Activated CD4-positive, alpha-beta T cell treated with anti-CD3 and anti-CD28 coated beads for 36 hours (primary cell): ENCODE data around the gene GPR50. TPM values are rescaled to one million over a fixed set of nuclear protein-coding genes. Genes with fewer than 3 reads are reported as not detected.

Experiments
- microRNA-seq: library from miRNA; unstranded; fragments of <30 nt; microRNA quantifications from one replicate; pipeline ENCODE4 v1.2.0, GENCODE V29; 2021; ENCODE audit warnings: borderline replicate concordance
- total RNA-seq, 2 experiments: library from RNA; stranded (reverse); gene quantifications; one replicate each; pipeline ENCODE4 v1.2.3, GENCODE V29; 2021

GPR50 gene
- total RNA-seq, 2 experiments from 2014 or later, result not detected

Small RNA genes lying within 50 kb of the gene (microRNA-seq; reads per million reads assigned to microRNA genes)
- not detected for gene MIR4330

Other genes with a start within 250 kb of the GPR50 start
- 10 to 100 TPM; 26.5 to 29.3 TPM for gene HMGB3, start 193.2 kb upstream of the GPR50 start, total RNA-seq
- gene VMA21, start 220.6 kb downstream of the GPR50 start, total RNA-seq, result 10 to 100 TPM; 42.1 to 43.0 TPM